Islet precursor cell (in vitro differentiated cells): ENCODE results near the gene CNOT1.

ENCODE experiments used
- DNase-seq: peaks from one replicate; pipeline ENCODE4 v3.0.0-alpha.2; 2018

CNOT1 gene

GRCh38 chr16:58476791-58477190 is 152.8 kb downstream of the CNOT1 start:
- DNase-seq: no peak

GRCh38 chr16:58475091-58475619 is 154.5 kb downstream of the CNOT1 start:
- no peak for DNase-seq

GRCh38 chr16:58474296-58474695 is 155.3 kb downstream of the CNOT1 start:
- DNase-seq: no peak

GRCh38 chr16:58472827-58473226 is 156.8 kb downstream of the CNOT1 start:
- DNase-seq: no peak

GRCh38 chr16:58472266-58472665 is 157.4 kb downstream of the CNOT1 start:
- DNase-seq: no peak

- no peak for DNase-seq
These were observed 158.2 kb downstream of the CNOT1 start for GRCh38 chr16:58471209-58471975.
